ENCODE results near the gene TNRC6C.

Gene TNRC6C

GRCh38 chr17:78042542-78042941, 84.0 kb downstream of the TNRC6C start:
- Histone ChIP-seq H3F3A (ENCODE audit: insufficient read depth) (no peaks in the 10 kb centered on the region), H3K4me3 (ENCODE audit: insufficient read depth, low read length, poor library complexity, severe bottlenecking) (no peak overlapping the region), H3K27ac (ENCODE audit: low read depth, low read length) (no peak overlapping the region), H3K9me3 (ENCODE audit: insufficient read depth, low read length) (no peaks in the 10 kb centered on the region), H3K36me3 (ENCODE audit: low read length) (no peaks in the 10 kb centered on the region), H3K4me2 (ENCODE audit: low read depth, low read length, poor library complexity, severe bottlenecking) (no peak overlapping the region), H2AFZ (ENCODE audit: low read depth, low read length, severe bottlenecking) (no peak overlapping the region), H3K79me2 (ENCODE audit: insufficient read depth, low read length) (no peaks in the 10 kb centered on the region), H3K9ac (ENCODE audit: low read length) (no peak overlapping the region), H3K9me2 (replicated peaks; ENCODE audit: insufficient read depth, low read length) (no peaks in the 10 kb centered on the region), H3K27me3 (ENCODE audit: low read length) (no peaks in the 10 kb centered on the region), H4K20me1 (ENCODE audit: low read depth, low read length) (no peaks in the 10 kb centered on the region)
- no peak for TF ChIP-seq CTCF (IDR thresholded peaks at IDR 0.05; ENCODE audit: insufficient read depth, low read length, poor library complexity, severe bottlenecking)
- no peak for TF ChIP-seq EZH2phosphoT487 (conservative IDR thresholded peaks at IDR 0.05; ENCODE audit: low read length)

GRCh38 chr17:78043031-78043430, 84.5 kb downstream of the TNRC6C start:
- Histone ChIP-seq H3K9me2 (replicated peaks; ENCODE audit: insufficient read depth, low read length) (no peaks in the 10 kb centered on the region), H3K9me3 (ENCODE audit: insufficient read depth, low read length) (no peaks in the 10 kb centered on the region), H3K4me3 (ENCODE audit: insufficient read depth, low read length, poor library complexity, severe bottlenecking) (no peak overlapping the region), H3K27ac (ENCODE audit: low read depth, low read length) (no peak overlapping the region), H4K20me1 (ENCODE audit: low read depth, low read length) (no peaks in the 10 kb centered on the region), H3K9ac (ENCODE audit: low read length) (no peak overlapping the region), H3K27me3 (ENCODE audit: low read length) (no peaks in the 10 kb centered on the region), H3K36me3 (ENCODE audit: low read length) (no peaks in the 10 kb centered on the region), H3F3A (ENCODE audit: insufficient read depth) (no peaks in the 10 kb centered on the region), H3K4me2 (ENCODE audit: low read depth, low read length, poor library complexity, severe bottlenecking) (no peak overlapping the region), H3K79me2 (ENCODE audit: insufficient read depth, low read length) (no peaks in the 10 kb centered on the region), H2AFZ (ENCODE audit: low read depth, low read length, severe bottlenecking) (no peak overlapping the region)
- TF ChIP-seq CTCF (IDR thresholded peaks at IDR 0.05; ENCODE audit: insufficient read depth, low read length, poor library complexity, severe bottlenecking) (no peak), EZH2phosphoT487 (conservative IDR thresholded peaks at IDR 0.05; ENCODE audit: low read length) (no peak)

GRCh38 chr17:78044280-78044835, 85.9 kb downstream of the TNRC6C start:
- Histone ChIP-seq H3K4me3 (ENCODE audit: insufficient read depth, low read length, poor library complexity, severe bottlenecking) (no peak overlapping the region), H3K4me2 (ENCODE audit: low read depth, low read length, poor library complexity, severe bottlenecking) (no peak overlapping the region), H3K9me3 (ENCODE audit: insufficient read depth, low read length) (no peaks in the 10 kb centered on the region), H3K9me2 (replicated peaks; ENCODE audit: insufficient read depth, low read length) (no peaks in the 10 kb centered on the region), H3K79me2 (ENCODE audit: insufficient read depth, low read length) (no peaks in the 10 kb centered on the region), H3K27me3 (ENCODE audit: low read length) (no peaks in the 10 kb centered on the region), H3F3A (ENCODE audit: insufficient read depth) (no peaks in the 10 kb centered on the region), H4K20me1 (ENCODE audit: low read depth, low read length) (no peaks in the 10 kb centered on the region), H3K27ac (ENCODE audit: low read depth, low read length) (no peak overlapping the region), H3K36me3 (ENCODE audit: low read length) (no peaks in the 10 kb centered on the region), H2AFZ (ENCODE audit: low read depth, low read length, severe bottlenecking) (no peak overlapping the region), H3K9ac (ENCODE audit: low read length) (no peak overlapping the region)
- TF ChIP-seq CTCF (IDR thresholded peaks at IDR 0.05; ENCODE audit: insufficient read depth, low read length, poor library complexity, severe bottlenecking), result no peak
- TF ChIP-seq EZH2phosphoT487 (conservative IDR thresholded peaks at IDR 0.05; ENCODE audit: low read length), result no peak

Data from SU-DHL-6 (cell line).